Head of caudate nucleus (tissue), 42 donors: Measurements from ENCODE around the gene TNNI3.
"Not testable (repeated sequence)": the region's sequence is repeated elsewhere in the genome, so short reads cannot be mapped to it uniquely, and the experiment has no call there.

Experiments used
- DNase-seq, 42 donors: peaks; one replicate each; pipeline versions ENCODE4 v3.0.0 to v3.0.0-alpha.2; 2020 to 2021; ENCODE audit warnings: mixed read lengths in 7 of 42
- intact Hi-C: fragments of 100-400 bp; cut with DNase I; formaldehyde crosslinking; loops from one replicate; pipeline ENCODE4 v1.15.0; 2022

Gene TNNI3

DNA sequence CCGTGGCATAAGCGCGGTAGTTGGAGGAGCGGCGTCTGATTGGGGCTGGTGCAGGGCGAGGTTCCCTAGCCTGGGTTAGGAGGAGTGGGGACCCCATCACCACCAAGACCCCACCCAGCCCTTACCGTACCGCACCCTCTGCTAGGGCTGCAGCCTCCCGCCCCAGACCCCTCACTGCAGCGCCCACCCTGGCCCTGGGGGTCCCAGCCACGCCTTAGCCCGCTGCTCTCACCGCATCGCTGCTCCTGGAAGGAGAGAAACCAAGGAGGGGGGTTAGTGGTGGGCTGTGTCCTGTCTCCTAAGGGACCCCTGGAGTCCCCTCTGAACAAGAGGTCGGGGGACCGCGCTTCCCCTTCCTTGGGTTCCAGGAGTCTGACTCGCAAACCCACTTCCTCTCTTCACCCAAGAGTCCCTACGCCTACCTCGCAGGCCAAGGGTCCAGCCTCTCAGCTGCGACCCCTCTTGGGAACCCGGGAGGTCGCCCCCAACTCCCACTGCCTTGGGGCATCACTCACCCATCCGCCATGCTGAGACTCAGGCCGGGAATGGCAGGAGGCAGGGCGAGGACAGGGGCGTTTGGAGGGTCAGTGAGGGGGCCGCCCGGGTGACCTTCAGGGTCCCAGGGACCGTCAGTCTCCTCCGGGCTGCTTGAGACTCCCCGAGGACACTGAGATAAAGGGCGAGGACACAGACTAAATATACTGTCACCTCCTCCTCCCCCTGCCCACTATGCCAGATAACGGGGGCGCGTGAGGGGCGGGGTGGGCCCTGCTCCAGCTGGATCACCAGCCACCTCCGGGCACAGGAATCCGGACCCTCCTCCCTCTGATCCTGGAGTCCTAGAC, at the start of gene TNNI3:
Gene TNNI3, minus strand, starts transcription at position 669 of the 845 bp plus-strand sequence. Its CDS starts 143 bp downstream, at position 526.
- no peak for DNase-seq
- intact Hi-C loops = no loop called here

DNA sequence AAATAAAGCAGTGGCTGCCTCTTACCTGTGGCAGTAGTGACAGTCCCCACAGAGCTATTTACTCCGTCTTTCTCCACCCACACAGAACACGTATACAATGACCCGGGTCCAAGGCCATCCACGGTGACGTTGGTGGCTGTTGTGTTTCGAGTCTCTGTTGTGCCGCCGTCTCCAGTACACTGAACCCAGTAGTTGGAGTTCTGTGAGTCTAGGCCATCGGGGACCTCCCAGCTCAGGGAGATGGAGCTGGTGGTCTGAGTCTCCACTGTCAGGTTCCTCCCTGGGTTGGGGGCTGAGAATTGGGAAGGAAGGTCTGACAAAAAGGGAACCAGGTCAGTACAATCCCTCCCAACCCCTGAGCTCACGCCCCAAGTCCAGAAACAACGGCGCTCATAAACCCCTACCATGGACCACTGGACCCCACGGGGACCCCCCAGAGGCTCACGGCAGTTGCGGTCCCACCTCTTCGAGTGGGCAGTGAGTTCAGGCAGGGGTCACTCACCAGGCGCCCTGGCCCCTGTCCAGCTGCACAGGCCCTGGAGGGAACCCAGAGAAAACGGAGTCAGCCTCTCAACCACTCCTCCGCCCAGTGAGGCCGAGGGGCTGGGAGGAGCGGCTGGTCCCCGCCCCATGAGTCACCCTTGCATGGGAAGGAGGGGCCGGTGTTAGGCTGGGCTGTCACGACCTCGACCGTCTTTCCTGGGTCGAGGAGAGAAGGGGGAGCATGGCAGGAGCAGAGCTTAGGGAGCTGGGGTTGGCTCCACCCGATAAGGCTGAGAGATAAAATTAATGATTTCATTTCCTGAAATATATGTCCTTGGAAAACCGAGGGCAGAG, 49.4 kb upstream of the TNNI3 start:
- intact Hi-C loops = no loop called here

DNA sequence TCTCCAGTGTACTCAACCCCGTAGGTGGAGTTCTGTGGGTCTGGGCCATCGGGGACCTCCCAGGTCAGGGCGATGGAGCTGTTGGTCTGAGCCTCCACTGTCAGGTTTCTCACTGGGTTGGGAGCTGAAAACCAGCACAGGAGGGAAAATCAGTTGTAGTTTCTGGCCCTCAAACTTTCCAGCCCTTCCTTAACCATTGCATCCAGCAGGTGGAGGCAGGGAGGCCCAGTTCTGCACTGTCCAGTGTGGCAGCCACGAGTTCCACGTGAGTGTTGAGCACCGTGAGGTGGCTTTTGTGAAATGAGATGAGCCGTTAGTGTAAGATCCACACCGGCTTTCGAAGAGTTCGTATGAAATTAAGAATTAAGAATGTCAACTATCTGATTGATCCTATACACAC, 44.7 kb upstream of the TNNI3 start:
- intact Hi-C loops, DNase-seq: not testable (repeated sequence)

More for the DNA sequence above, 49.4 kb upstream of the TNNI3 start:
- peak in 34 of 42 donors; percentile 22 to 82 (median 56) for DNase-seq

DNA sequence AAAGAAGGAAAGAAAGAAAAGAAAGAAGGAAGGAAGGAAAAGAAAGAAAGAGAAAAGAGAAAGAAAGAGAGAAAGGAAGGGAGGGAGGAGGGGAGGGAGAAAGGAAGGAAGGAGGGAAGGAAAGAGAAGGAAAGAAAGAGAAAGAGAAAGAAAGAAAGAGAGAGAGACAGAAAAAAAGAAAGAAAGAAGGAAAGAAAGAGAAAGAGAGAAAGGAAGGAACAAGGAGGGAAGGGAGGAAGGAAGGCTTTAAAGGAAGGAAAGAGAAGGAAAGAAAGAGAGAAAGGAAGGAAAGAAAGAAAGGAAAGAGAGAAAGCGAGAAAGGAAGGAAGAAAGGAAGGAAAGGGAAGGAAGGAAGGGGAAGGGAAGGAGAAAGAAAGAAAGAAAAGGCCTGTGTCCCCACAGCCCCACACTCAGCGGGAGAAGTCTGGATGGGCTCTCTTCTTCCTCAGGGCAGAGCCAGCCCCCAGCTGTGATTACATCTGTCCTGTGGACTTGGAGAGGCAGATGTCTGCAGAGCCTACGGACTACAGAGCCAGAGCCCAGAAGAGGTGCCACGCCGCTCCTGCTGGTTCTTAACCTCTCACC, 42.2 kb upstream of the TNNI3 start:
- intact Hi-C loops = no loop called here
- no peak for DNase-seq

DNA sequence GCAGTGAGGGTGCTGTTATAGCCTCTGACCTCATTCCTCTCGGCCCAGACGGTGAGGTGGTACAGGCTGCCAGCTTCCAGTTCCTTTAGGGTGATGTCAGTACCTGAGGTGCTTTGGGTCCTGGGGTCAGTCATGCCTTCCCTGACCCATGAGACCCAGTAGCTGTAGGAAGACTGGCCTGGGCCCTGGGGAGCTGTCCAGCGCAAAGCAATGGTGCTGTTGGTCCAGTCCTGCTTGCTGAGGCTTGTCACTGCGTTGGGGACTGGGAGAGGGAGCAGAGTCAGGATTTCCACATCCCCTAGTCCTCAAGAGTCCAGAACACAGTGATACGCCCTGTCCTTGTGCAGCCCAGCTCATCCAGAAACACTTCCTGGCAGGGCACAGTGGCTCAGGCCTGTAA, 41.1 kb upstream of the TNNI3 start:
- intact Hi-C loops = no loop called here
- no peak for DNase-seq

DNA sequence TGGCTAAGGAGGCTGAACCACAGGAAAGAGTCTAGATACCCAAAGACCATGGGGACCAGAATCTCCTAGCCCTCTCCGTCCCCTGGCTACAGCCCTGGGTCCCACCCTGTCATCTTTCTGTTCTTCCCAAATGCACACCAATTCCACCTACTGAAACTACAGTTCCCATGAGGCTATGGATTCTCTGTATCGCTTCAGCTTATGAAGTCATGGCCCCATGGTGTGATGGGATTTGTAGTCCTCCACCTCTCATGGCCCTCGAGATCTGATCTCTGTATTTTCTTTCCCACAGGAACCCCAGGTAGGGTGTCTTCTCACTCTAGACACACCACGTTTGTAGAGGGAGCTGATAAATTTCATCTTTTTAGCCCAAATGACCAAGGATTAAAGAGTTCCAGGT, 40.0 kb upstream of the TNNI3 start:
- DNase-seq = peak in 6 of 42 donors; percentile 17 to 53 (median 38)
- intact Hi-C loops = no loop called here

DNA sequence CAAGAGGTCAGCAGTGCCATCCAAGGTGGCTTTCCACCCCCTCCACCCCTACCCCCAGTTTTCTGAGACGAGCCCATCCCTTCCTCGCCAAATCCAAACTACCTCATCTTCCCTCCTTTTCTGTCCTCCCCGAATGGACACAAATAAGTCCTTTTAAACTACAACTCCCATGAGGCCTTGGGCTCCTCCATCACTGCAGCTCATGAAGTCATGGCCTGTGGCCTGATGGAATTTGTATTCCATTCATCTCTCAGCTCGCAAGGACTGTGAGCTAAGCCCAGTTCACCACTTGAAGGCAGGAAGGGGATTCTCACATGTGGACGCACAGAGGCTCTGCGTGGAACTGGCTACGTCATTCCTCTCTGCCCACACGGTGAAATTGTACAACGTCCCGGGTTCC, 39.3 kb upstream of the TNNI3 start:
- no peak for DNase-seq
- intact Hi-C loops = no loop called here

DNA sequence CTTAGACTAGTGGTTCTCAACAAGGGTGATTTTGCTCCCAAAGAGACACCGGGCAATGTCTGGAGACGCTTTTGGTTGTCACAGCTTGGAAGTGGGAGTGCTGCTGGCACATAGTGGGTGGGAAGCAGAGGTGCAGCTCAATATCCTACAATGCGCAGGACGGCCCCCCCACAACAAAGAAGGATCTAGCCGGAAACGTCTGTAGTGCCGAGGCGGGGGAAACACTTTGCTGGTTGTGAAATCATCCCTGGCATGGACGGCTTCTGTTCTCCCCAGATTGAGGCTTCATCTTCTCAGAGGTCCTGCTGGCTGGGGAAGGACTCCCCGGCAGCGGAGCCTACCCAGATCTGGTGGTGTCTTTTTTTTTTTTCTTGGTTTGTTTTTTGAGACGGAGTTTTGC, 35.9 kb upstream of the TNNI3 start:
- intact Hi-C loops = no loop called here
- peak in 23 of 42 donors; percentile 19 to 76 (median 42) for DNase-seq

DNA sequence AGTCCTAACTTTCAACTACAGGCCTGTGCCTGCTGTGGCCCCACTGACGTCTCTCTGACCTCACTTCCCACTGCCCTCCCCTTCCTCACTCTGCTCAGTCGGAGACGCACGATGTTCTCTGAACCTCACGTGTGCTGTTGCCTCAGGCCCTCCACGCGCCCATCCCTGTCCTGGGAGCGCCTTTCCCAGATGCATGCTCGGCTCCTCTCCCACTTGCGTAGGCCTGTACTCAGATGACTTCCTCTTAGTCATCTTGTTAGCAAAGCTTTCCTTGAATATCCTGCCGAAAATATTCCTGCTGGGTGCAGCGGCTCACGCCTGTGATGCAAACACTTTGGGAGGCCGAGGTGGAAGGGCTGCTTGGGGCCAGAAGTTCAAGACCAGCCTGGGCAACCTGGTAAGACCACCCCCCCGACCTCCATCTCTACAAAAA, 31.9 kb upstream of the TNNI3 start:
- intact Hi-C loops = no loop called here
- peak in 41 of 42 donors; percentile 37 to 92 (median 69) for DNase-seq

DNA sequence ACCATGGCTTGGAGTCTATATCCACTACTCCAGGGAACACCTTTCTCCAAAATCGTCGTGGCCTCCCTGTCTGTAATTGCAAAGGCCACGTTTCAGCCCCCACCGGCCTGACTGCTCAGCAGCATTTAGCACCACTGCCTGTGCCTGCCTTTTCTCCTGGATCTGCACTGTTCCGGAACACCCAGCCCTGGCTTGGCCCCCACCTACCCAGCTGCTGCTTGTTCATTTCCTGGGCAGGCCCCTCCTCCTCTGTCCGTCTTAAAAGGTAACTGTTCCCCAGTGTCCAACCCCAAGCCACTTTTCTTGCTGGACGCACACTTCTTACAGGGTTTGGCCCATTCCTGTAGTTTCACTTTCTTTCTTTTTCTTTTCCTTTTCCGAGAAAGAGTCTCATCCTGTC, 31.1 kb upstream of the TNNI3 start:
- intact Hi-C loops = no loop called here
- DNase-seq = no peak

DNA sequence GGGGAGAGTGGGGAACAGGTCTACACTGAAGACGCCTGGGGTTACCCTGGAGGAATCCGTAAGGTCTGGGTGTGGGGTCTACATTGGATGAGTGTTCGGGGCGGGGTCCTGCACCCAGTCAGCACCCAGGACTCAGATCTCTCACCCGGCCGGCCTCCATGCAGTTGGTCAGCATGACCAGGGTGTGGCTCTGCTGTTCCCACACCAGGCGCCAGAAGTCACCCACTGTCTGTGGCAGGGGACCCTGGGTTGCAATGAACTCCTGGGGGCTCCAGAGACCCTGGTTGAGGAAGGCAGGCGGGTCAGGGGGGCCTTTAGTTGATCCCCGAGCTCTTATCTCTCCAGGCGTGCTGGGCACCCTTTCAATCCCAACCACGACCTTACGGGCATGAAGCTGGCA, 28.5 kb upstream of the TNNI3 start:
- no peak for DNase-seq
- intact Hi-C loops = no loop called here

DNA sequence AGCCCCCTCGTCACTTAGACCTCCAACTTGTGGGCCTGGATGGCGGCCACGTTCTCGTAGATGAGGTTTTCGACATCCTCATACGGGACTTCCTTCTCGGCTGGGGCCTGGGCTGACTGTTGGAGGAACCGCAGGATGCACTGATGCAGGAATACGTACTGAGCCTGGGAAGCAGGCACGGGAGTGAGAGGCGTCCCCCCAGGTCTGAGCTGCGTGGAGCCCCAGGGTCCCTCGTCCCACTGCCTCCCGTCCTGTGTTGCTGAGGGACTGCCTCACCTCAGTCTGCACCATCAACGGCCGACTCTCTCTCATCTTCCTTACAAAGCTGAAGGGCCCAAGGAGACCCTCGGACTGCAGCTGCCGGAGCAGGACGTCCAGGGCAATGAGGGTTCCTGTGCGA, 24.2 kb upstream of the TNNI3 start:
- DNase-seq = no peak
- intact Hi-C loops = no loop called here

DNA sequence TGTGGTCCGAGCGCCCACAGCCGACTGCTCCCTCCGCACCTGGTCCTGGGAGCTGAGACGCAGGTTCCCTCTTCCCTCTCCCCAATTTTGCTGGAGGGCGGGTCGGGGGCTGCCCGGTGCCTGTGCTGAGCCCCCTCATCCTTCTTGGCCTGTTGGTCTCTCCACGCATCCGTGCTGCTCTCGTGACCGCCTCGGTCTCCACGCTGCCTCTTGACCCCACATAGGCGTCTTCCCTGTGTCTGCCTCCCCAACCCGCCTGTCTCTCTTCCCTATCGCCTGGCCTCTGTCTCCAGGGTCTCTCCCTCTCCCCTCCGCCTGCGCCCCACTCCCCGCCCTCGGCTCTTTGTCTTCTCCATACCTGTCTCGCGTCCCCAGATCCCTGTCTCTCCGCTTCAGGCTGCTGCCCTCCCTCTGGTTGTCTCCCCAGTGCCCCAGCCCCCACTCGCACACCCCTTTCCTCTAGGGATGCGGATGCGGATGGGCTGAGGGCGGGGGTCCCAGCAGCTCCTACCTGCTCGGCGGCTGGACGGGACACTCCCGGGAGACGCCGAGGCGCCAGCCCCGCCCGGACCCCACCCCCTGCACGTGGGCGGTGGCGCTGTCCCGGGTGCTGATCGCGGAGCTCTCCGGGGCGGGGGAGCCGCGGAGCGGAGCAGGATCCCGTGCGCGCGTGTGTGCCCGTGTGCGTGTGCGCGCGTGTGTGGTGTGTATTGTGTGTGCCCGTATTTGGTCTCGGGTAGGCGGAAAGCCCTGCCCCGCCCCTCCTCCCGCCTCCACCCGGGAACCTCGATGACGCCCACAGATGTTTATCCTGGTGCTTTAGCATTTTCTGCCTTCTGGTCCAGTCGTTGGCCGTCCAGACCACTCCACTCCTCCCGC, 22.3 kb upstream of the TNNI3 start, which contains the start of gene SYT5:
Gene SYT5, minus strand, starts transcription at position 684 of the 879 bp plus-strand sequence. CDS start 1,248 bp downstream, outside the sequence.
- DNase-seq = peak in 41 of 42 donors; percentile 38 to 80 (median 64)
- intact Hi-C loops = no loop called here

DNA sequence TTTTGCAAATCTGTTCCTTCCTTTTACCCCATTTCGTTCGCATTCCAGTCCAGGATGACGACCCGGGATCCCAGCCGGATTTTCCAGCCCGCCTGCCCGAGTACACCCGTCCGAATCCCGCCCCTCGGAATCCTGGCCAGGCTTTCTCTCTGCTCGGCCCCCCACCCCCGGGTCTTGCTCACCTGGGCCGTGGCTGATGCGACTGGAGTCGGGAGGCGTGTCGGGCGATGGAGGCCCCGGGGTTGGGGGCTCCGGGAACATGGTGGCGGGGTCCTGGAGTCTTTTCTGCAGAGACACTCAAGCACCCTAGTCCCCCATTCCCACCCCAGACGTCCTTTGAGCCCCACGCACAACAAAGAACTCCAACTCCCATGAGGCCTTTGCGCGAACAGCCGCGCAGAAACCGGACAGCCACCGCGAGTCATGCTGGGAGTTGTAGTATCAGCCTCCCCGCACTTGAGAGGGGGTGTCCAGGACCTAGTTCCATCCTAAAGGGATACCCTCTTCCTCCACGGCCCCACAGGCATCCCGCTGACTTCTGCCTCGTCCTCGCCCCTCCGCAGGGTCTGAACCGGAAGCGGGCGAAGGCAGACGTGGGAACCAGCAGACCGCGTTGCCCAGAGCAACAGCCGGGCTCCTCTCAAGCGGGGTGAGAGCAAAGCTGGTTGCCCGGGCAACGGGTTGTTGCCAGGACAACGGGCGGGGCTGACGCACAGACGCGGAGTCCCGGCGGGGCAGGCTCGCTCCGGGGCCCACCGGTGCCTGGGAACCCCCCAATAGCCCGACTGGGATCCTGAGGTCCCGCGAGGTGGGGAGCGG, 21.5 kb upstream of the TNNI3 start:
- peak; percentile 83 to 97 (median 93) for DNase-seq
- intact Hi-C loops = no loop called here

DNA sequence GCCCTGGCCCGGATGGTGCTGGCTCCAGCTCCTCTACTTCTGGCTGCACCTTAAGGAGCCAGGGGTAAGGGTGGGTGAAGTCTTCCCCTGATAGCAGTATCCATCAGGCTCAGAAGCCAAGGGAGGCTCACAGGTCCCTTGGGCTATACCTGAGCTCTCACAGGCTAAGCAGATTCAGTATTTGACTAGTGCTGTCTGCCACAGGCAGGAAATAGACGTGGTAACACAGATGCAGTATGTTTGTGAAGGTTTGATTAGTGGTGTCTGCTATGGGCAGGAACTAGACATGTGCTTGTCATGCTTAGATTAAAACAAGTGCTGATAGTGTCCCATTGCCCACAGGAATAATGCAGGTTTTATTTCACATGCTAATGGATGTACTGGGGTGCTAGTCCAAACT, 18.5 kb upstream of the TNNI3 start:
- DNase-seq = no peak
- intact Hi-C loops = no loop called here

DNA sequence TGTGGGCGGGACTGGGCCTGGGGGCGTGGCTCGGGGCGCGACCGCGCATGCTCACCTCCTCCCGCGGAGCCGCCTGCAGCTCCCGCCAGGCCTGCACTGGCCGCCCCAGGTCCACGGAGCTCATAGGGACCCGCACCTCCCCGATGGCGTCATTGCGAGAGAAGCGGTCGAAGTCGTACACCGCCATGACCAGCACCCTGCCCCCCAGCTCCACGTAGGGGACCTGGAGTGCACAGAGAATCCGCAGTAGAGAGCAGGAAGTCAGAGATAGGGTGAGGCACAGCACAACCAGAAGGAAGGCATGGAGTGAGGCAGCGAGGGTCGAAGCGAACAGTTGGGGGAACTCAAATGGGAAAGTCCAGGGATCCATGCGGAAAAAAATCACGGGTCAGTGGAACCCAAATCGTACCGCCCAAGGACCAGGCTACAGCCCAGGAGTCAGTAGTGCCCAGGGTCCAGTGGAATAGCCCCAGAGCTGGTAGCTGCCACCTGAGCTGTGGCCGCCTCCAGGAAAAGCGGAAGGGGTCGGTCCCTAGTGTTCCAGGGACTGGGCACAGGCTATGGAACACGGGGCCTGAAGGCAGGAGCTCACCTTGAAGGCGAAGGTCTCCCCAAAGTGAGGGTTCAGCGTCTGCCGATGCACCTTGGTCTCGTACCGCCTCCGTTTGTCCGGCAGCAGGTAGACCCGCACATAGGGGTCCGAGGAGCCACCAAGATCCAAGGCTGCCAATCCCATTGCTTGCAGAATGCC, 17.8 kb upstream of the TNNI3 start:
- intact Hi-C loops = no loop called here
- peak in 26 of 42 donors; percentile 20 to 75 (median 51) for DNase-seq
